HG03520 (cell line): ENCODE data around the gene OR5AS1.
"Not testable (repeated sequence)": the region's sequence is repeated elsewhere in the genome, so short reads cannot be mapped to it uniquely, and the experiment has no call there.

Experiments used
- ATAC-seq: cut with Tn5 transposase; IDR thresholded peaks from one replicate; pipeline ENCODE4 v1.9.1; 2021; ENCODE audit warnings: mild to moderate bottlenecking, moderate library complexity; ENCODE audit not compliant: unreplicated experiment

The OR5AS1 gene

DNA sequence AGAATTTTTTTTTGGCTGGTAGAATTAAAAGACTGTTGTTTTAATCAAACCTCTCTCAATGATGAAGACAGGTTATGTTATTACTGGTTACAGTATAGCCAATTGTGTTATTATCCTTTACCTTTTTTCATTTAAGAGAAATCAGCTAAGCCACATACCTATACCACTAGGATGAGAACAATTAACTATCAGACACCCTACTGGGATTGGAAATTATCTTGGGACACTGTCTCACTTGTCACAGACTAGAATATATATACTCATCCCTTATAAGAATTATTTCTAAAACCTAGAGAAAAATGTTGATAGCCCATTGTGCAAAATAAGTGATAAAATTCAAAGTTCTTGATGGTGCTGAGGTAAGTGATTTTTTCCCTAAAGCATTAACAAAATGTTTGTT is at the start of gene OR5AS1:
Gene OR5AS1 (plus strand): TSS at position 301 of the 400 bp plus-strand sequence. CDS start 2,765 bp downstream, outside the sequence.
- ATAC-seq, result no peak

GRCh38 chr11:55994525-55994924 is 32.9 kb upstream of the OR5AS1 start, which contains the start of gene OR5F1:
TSS of gene OR5F1 (minus strand) at chr11:55994625. CDS start at chr11:55994625, 0 bp downstream.
- no peak for ATAC-seq

GRCh38 chr11:56010716-56011115 is 16.7 kb upstream of the OR5AS1 start:
- no peak for ATAC-seq

DNA sequence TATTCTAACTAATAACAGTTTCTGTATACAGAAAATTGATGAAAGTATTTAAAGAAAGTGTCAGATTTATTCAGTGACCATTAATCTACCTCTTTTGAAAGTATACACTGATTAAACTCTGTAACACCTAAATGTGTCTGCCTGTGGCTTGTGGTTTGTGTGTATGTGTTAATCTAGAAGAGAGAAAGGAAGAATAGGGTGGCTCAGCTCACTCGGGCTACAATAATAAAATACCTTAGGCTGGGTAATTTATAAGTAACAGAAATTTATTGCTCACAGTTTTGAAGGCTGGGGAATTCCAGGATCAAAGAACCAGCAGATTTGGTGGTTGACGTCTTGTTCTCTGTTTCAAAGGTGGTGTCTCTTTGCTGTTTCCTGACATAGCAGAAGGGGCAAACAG is 13.6 kb upstream of the OR5AS1 start:
- no peak for ATAC-seq

DNA sequence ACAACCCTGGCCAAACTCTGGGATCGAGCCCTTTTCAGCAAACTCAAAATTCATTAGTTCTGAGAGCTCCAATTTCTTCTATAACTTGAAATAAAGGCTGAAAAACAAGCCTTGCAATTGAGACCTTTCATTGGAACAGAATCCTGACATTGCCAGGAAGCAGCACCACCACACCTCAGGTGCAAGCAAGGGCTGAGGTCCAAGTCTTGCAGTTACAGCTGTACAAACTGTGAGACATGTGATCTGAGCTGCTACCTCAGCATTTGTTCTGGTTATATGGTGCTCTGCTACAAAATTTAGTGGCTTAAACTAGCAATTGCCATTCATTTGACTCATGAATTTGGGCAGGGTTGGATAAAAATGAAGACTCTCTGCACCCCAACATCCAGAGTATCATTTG is 18.1 kb downstream of the OR5AS1 start:
- no peak for ATAC-seq

DNA sequence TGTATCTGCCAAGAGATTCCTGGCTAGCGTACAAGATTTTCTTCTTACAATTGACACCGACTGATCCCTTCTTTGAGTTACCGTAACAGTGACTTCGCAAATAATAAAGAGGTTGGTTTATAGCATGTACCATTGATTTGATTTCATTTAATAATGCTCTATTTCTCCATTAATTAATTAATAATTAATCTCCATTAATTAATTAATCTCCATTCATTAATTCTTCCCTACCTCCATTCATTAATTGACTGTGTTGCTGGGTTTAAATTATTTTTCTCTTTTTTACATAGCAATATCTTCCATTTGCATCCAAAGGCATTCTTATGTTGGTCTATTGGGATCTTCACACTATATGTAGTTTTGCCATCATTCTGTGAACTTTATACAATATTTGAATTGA is 21.0 kb downstream of the OR5AS1 start:
- no peak for ATAC-seq

GRCh38 chr11:56049487-56049886 is 22.0 kb downstream of the OR5AS1 start:
- ATAC-seq, result no peak

GRCh38 chr11:56056366-56056765 is 28.9 kb downstream of the OR5AS1 start:
- not testable (repeated sequence) for ATAC-seq

DNA sequence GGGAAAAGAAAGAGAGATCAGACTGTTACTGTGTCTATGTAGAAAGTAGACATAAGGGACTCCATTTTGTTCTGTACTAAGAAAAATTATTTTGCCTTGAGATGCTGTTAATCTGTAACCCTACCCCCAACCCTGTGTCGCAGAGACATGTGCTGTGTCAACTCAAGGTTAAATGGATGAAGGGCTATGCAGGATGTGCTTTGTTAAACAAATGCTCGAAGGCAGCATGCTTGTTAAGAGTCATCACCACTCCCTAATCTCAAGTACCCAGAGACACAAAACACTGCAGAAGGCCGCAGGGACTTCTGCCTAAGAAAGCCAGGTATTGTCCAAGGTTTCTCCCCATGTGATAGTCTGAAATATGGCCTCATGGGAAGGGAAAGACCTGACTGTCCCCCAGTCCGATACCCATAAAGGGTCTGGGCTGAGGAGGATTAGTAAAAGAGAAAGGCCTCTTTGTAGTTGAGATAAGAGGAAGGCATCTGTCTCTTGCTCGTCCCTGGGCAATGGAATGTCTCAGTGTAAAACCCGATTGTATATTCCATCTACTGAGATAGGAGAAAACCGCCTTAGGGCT is 30.3 kb downstream of the OR5AS1 start:
- not testable (repeated sequence) for ATAC-seq

- ATAC-seq, result not testable (repeated sequence)
Observed at GRCh38 chr11:56058260-56058780, 30.9 kb downstream of the OR5AS1 start.

GRCh38 chr11:56066980-56067379 is 39.5 kb downstream of the OR5AS1 start:
- ATAC-seq, result no peak
